WTC11 (cell line): ENCODE results near the gene PM20D2. TPM values are rescaled to one million over a fixed set of nuclear protein-coding genes. Genes with fewer than 3 reads are reported as not detected.

ENCODE experiments used
- ATAC-seq: fragments of 200-7000 bp; cut with Tn5 transposase; 2 replicates; pipeline ENCODE4 v1.10.0; 2021; ENCODE audit warnings: mild to moderate bottlenecking, moderate library complexity
- CTCF ChIA-PET: fragments of 300-600 bp; sonication (Branson Sonifier 250); formaldehyde crosslinking; loops from one replicate; lab custom pipeline; 2021; ENCODE audit warnings: antibody characterized with exemption; lab: Charles Lee
- POLR2A ChIA-PET: fragments of 350-600 bp; sonication (Branson Sonifier 250); formaldehyde crosslinking; loops from one replicate; lab custom pipeline; 2021; ENCODE audit warnings: antibody characterized with exemption; lab: Charles Lee
- DNase-seq: peaks from one replicate; pipeline ENCODE4 v3.0.0; 2021; ENCODE audit warnings: low spot score
- H3K27ac Mint-ChIP-seq: 2 replicates; pipeline ENCODE4 v1.8.0; 2021; ENCODE audit warnings: mixed read lengths
- H3K27me3 Mint-ChIP-seq: 2 replicates; pipeline ENCODE4 v1.8.0; 2021; ENCODE audit warnings: low read depth, mild to moderate bottlenecking, moderate library complexity, mixed read lengths
- H3K36me3 Mint-ChIP-seq: 2 replicates; pipeline ENCODE4 v1.8.0; 2021; ENCODE audit warnings: mixed read lengths
- H3K4me1 Mint-ChIP-seq: 2 replicates; pipeline ENCODE4 v1.8.0; 2022; ENCODE audit warnings: mixed read lengths
- H3K4me3 Mint-ChIP-seq: 2 replicates; pipeline ENCODE4 v1.8.0; 2021; ENCODE audit warnings: mild to moderate bottlenecking, moderate library complexity, mixed read lengths
- H3K9me3 Mint-ChIP-seq: 2 replicates; pipeline ENCODE4 v1.8.0; 2021; ENCODE audit warnings: mixed read lengths
- ATF1 ChIP-seq: sonication (generic); formaldehyde crosslinking; IDR thresholded peaks from 2 replicates; pipeline ENCODE4 v1.8.1; 2023; ENCODE audit warnings: mild to moderate bottlenecking, moderate library complexity, missing genetic modification reagents
- EMX1 ChIP-seq: fragments of 250-450 bp; sonication (Bioruptor Pico); IDR thresholded peaks from 2 replicates; pipeline ENCODE4 v1.8.0; 2021; ENCODE audit warnings: mild to moderate bottlenecking
- FOXJ3 ChIP-seq: sonication (generic); formaldehyde crosslinking; IDR thresholded peaks from 2 replicates; pipeline ENCODE4 v1.9.0; 2021; ENCODE audit warnings: missing genetic modification reagents, mild to moderate bottlenecking, borderline replicate concordance
- IRF2 ChIP-seq: sonication (generic); formaldehyde crosslinking; IDR thresholded peaks from 2 replicates; pipeline ENCODE4 v1.8.0; 2022; ENCODE audit warnings: low read depth, missing genetic modification reagents, borderline replicate concordance
- MXD4 ChIP-seq: fragments of 250-450 bp; sonication (Bioruptor Pico); IDR thresholded peaks from 2 replicates; pipeline ENCODE4 v1.8.0; 2021; ENCODE audit warnings: mild to moderate bottlenecking, moderate library complexity, borderline replicate concordance
- NFATC4 ChIP-seq: fragments of 250-450 bp; sonication (Bioruptor Pico); IDR thresholded peaks from 2 replicates; pipeline ENCODE4 v1.9.0; 2021; ENCODE audit warnings: mild to moderate bottlenecking
- NFE2L1 ChIP-seq: sonication (generic); formaldehyde crosslinking; IDR thresholded peaks from 2 replicates; pipeline ENCODE4 v1.8.1; 2023; ENCODE audit warnings: missing genetic modification reagents
- NFYB ChIP-seq: sonication (generic); formaldehyde crosslinking; conservative IDR thresholded peaks from 2 replicates; pipeline ENCODE4 v1.8.0; 2022; ENCODE audit warnings: low read depth, missing genetic modification reagents
- NR1H2 ChIP-seq: sonication (generic); formaldehyde crosslinking; IDR thresholded peaks from 2 replicates; pipeline ENCODE4 v1.9.0; 2021; ENCODE audit warnings: mild to moderate bottlenecking, moderate library complexity, missing genetic modification reagents
- OVOL2 ChIP-seq: fragments of 250-450 bp; sonication (Bioruptor Pico); IDR thresholded peaks from 2 replicates; pipeline ENCODE4 v1.9.0; 2021; ENCODE audit warnings: mild to moderate bottlenecking, borderline replicate concordance
- SP1 ChIP-seq: sonication (generic); formaldehyde crosslinking; conservative IDR thresholded peaks from 2 replicates; pipeline ENCODE4 v1.8.1; 2022; ENCODE audit warnings: missing genetic modification reagents
- ZBTB21 ChIP-seq: sonication (generic); formaldehyde crosslinking; IDR thresholded peaks from 2 replicates; pipeline ENCODE4 v1.8.1; 2023; ENCODE audit warnings: mild to moderate bottlenecking, missing genetic modification reagents, borderline replicate concordance
- ZNF138 ChIP-seq: sonication (generic); formaldehyde crosslinking; conservative IDR thresholded peaks from 2 replicates; pipeline ENCODE4 v1.8.1; 2022; ENCODE audit warnings: mild to moderate bottlenecking, moderate library complexity, missing genetic modification reagents
- ZNF219 ChIP-seq: sonication (generic); formaldehyde crosslinking; IDR thresholded peaks from 2 replicates; pipeline ENCODE4 v1.8.0; 2023; ENCODE audit warnings: missing genetic modification reagents, mild to moderate bottlenecking, borderline replicate concordance
- ZNF423 ChIP-seq: fragments of 250-450 bp; sonication (Bioruptor Pico); IDR thresholded peaks from 2 replicates; pipeline ENCODE4 v2.1.2; 2022; ENCODE audit warnings: mild to moderate bottlenecking, moderate library complexity
- total RNA-seq: library from RNA; stranded (reverse); gene quantifications from 3 replicates; pipeline ENCODE4 v1.2.3, GENCODE V29; 2021
- TF ChIP-seq, protein P1 (sequence below): fragments of 250-450 bp; sonication (Bioruptor Pico); IDR thresholded peaks from 2 replicates; pipeline ENCODE4 v1.9.0; 2021; ENCODE audit warnings: mild to moderate bottlenecking
- TF ChIP-seq, protein P2 (sequence below): sonication (generic); formaldehyde crosslinking; IDR thresholded peaks from 2 replicates; pipeline ENCODE4 v1.8.1; 2022; ENCODE audit warnings: low read depth, mild to moderate bottlenecking, moderate library complexity, missing genetic modification reagents, borderline replicate concordance
- TF ChIP-seq, protein P3 (sequence below): sonication (generic); formaldehyde crosslinking; IDR thresholded peaks from 2 replicates; pipeline ENCODE4 v1.8.1; 2022; ENCODE audit warnings: mild to moderate bottlenecking, moderate library complexity, missing genetic modification reagents
- TF ChIP-seq, protein P4 (sequence below): sonication (generic); formaldehyde crosslinking; IDR thresholded peaks from 2 replicates; pipeline ENCODE4 v1.8.1; 2023; ENCODE audit warnings: mild to moderate bottlenecking, missing genetic modification reagents, borderline replicate concordance

The PM20D2 gene
- total RNA-seq, 1 experiment from 2014 or later: 4.9 TPM

DNA sequence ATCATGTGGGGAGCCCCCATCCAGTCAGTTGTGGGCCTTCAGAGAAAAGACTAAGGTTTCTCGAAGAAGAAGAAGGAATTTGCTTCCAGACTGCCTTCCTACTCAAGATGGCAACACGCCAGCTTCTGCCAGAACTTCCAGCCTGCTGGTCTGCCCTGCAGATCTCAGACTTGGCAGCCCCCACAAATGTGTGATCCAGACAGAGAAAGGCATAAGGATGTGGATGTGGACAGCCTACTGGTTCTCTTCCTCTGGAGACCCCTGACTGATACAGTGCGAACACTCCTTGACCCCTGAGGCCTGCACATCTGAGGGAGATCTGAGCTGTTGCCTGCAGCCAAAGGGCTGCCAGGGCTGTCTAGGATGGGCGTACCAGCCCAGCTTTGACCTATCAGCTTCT, 62.7 kb downstream of the PM20D2 start:
- Mint-ChIP-seq H3K36me3 (no peaks in the 10 kb centered on the region), H3K9me3 (no peaks in the 10 kb centered on the region), H3K27me3 (peaks cover 10% of the 10 kb centered on the region), H3K4me1 (peaks cover 40% of the 10 kb centered on the region), H3K4me3 (no peak overlapping the region), H3K27ac (no peak overlapping the region)
- ChIA-PET CTCF (no interaction called here), POLR2A (no interaction called here)
- ATAC-seq (no peak), DNase-seq (no peak)
- TF ChIP-seq, protein P1, sequence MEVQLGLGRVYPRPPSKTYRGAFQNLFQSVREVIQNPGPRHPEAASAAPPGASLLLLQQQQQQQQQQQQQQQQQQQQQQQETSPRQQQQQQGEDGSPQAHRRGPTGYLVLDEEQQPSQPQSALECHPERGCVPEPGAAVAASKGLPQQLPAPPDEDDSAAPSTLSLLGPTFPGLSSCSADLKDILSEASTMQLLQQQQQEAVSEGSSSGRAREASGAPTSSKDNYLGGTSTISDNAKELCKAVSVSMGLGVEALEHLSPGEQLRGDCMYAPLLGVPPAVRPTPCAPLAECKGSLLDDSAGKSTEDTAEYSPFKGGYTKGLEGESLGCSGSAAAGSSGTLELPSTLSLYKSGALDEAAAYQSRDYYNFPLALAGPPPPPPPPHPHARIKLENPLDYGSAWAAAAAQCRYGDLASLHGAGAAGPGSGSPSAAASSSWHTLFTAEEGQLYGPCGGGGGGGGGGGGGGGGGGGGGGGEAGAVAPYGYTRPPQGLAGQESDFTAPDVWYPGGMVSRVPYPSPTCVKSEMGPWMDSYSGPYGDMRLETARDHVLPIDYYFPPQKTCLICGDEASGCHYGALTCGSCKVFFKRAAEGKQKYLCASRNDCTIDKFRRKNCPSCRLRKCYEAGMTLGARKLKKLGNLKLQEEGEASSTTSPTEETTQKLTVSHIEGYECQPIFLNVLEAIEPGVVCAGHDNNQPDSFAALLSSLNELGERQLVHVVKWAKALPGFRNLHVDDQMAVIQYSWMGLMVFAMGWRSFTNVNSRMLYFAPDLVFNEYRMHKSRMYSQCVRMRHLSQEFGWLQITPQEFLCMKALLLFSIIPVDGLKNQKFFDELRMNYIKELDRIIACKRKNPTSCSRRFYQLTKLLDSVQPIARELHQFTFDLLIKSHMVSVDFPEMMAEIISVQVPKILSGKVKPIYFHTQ (CRISPR knock-in tag): no peak
- TF ChIP-seq, protein P2, sequence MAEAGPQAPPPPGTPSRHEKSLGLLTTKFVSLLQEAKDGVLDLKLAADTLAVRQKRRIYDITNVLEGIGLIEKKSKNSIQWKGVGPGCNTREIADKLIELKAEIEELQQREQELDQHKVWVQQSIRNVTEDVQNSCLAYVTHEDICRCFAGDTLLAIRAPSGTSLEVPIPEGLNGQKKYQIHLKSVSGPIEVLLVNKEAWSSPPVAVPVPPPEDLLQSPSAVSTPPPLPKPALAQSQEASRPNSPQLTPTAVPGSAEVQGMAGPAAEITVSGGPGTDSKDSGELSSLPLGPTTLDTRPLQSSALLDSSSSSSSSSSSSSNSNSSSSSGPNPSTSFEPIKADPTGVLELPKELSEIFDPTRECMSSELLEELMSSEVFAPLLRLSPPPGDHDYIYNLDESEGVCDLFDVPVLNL (CRISPR knock-in tag): no peak
- no peak for TF ChIP-seq SP1 (CRISPR knock-in tag)
- TF ChIP-seq ZBTB21 (CRISPR knock-in tag): no peak
- no peak for TF ChIP-seq NR1H2 (CRISPR knock-in tag)
- no peak for TF ChIP-seq NFE2L1 (CRISPR knock-in tag)
- TF ChIP-seq NFATC4: no peak
- no peak for TF ChIP-seq ZNF423 (CRISPR knock-in tag)
- TF ChIP-seq EMX1 (CRISPR knock-in tag): no peak
- TF ChIP-seq IRF2: no peak
- TF ChIP-seq NFYB (CRISPR knock-in tag): no peak
- TF ChIP-seq, protein P3, sequence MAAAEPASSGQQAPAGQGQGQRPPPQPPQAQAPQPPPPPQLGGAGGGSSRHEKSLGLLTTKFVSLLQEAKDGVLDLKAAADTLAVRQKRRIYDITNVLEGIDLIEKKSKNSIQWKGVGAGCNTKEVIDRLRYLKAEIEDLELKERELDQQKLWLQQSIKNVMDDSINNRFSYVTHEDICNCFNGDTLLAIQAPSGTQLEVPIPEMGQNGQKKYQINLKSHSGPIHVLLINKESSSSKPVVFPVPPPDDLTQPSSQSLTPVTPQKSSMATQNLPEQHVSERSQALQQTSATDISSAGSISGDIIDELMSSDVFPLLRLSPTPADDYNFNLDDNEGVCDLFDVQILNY: no peak
- TF ChIP-seq ATF1 (CRISPR knock-in tag): no peak
- TF ChIP-seq ZNF219: no peak
- TF ChIP-seq MXD4 (CRISPR knock-in tag): no peak
- TF ChIP-seq, protein P4, sequence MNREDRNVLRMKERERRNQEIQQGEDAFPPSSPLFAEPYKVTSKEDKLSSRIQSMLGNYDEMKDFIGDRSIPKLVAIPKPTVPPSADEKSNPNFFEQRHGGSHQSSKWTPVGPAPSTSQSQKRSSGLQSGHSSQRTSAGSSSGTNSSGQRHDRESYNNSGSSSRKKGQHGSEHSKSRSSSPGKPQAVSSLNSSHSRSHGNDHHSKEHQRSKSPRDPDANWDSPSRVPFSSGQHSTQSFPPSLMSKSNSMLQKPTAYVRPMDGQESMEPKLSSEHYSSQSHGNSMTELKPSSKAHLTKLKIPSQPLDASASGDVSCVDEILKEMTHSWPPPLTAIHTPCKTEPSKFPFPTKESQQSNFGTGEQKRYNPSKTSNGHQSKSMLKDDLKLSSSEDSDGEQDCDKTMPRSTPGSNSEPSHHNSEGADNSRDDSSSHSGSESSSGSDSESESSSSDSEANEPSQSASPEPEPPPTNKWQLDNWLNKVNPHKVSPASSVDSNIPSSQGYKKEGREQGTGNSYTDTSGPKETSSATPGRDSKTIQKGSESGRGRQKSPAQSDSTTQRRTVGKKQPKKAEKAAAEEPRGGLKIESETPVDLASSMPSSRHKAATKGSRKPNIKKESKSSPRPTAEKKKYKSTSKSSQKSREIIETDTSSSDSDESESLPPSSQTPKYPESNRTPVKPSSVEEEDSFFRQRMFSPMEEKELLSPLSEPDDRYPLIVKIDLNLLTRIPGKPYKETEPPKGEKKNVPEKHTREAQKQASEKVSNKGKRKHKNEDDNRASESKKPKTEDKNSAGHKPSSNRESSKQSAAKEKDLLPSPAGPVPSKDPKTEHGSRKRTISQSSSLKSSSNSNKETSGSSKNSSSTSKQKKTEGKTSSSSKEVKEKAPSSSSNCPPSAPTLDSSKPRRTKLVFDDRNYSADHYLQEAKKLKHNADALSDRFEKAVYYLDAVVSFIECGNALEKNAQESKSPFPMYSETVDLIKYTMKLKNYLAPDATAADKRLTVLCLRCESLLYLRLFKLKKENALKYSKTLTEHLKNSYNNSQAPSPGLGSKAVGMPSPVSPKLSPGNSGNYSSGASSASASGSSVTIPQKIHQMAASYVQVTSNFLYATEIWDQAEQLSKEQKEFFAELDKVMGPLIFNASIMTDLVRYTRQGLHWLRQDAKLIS (CRISPR knock-in tag): no peak

DNA sequence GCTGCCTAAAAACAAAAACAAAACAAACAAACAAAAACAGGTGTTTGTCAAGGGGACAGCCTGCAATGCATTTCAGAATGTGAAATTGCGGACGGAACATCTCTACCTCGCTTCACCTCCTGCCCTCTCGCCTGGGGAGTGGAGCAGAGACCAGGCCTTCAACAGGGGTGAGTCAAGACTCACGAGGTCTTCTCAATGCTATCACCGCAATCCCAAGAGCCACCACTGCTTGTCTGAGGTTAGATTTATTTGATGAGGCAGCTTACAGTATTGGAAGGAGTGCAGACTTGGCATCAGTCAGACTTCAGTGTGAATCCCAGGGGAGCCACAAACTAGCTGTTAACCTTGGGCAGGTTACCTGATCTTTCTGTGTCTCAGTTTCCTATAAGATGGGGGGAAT, 63.6 kb downstream of the PM20D2 start:
- Mint-ChIP-seq H3K4me1 (peaks cover 41% of the 10 kb centered on the region), H3K27me3 (peaks cover 10% of the 10 kb centered on the region; the same call in 1 of the 2 replicates), H3K9me3 (no peaks in the 10 kb centered on the region), H3K4me3 (no peak overlapping the region), H3K27ac (no peak overlapping the region), H3K36me3 (no peaks in the 10 kb centered on the region)
- TF ChIP-seq OVOL2 (CRISPR knock-in tag): no peak
- TF ChIP-seq FOXJ3: no peak
- TF ChIP-seq ZNF138: no peak
- CTCF ChIA-PET: interaction anchor here (0.6 kb wide), 1 partner anchor 163 kb away, joined by 3 read pairs; no protein-coding TSS in a partner anchor
- ATAC-seq: no peak
- POLR2A ChIA-PET: no interaction called here
- DNase-seq: no peak
